ENCODE measurements around the gene GASK1A.

DNA sequence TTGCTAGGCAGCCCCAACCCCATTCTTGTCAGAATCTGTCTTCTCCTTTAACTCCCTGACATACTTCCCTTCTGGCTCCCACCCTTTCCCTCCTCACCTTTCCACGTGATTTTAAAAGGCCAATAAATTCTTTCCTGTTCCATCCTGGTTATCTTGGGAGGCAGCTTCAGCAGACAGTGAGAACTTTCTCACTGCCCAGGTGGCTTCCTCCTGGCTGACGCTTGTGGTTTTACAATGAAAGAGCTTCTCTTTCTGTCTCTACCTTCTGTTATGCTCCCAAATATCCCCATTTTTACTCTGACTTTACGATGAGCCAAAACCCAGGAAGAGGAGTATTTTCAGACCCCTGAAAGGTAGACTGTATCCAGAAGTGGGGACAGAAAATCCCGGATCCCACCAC is 42.1 kb downstream of the GASK1A start:
- no peak for TF ChIP-seq EZH2 (IDR thresholded peaks at IDR 0.05; ENCODE audit: low read length, missing control alignments)
- TF ChIP-seq, protein P1, sequence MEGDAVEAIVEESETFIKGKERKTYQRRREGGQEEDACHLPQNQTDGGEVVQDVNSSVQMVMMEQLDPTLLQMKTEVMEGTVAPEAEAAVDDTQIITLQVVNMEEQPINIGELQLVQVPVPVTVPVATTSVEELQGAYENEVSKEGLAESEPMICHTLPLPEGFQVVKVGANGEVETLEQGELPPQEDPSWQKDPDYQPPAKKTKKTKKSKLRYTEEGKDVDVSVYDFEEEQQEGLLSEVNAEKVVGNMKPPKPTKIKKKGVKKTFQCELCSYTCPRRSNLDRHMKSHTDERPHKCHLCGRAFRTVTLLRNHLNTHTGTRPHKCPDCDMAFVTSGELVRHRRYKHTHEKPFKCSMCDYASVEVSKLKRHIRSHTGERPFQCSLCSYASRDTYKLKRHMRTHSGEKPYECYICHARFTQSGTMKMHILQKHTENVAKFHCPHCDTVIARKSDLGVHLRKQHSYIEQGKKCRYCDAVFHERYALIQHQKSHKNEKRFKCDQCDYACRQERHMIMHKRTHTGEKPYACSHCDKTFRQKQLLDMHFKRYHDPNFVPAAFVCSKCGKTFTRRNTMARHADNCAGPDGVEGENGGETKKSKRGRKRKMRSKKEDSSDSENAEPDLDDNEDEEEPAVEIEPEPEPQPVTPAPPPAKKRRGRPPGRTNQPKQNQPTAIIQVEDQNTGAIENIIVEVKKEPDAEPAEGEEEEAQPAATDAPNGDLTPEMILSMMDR (conservative IDR thresholded peaks at IDR 0.05 in 1 of 2, IDR thresholded peaks at IDR 0.05 in 1 of 2; ENCODE audit: low read depth in 1 of 2, low read length in 2 of 2) = no peak

Measured in fibroblast of lung (primary cell).